Coronary artery (tissue), 2 donors: ENCODE data around the gene KCNK13.

Experiments used
- DNase-seq: peaks from one replicate; pipeline ENCODE4 v3.0.0-alpha.2; 2017; ENCODE audit warnings: low spot score
- H3K27ac ChIP-seq, 2 donors: fragments of 200-600 bp; sonication (generic); one replicate each; pipeline ENCODE4 v1.5.1; 2016 to 2019
- H3K4me3 ChIP-seq: fragments of 200-600 bp; sonication (generic); 2 replicates; pipeline ENCODE4 v1.5.1; 2016; ENCODE audit warnings: mild to moderate bottlenecking, moderate library complexity
- CTCF ChIP-seq: fragments of 200-600 bp; sonication (generic); IDR thresholded peaks from one replicate; pipeline ENCODE4 v1.5.1; 2019; ENCODE audit warnings: antibody characterized with exemption

KCNK13 gene

GRCh38 chr14:90153429-90153828 is 91.6 kb downstream of the KCNK13 start:
- DNase-seq, result no peak
- no peak for TF ChIP-seq CTCF
- Histone ChIP-seq H3K4me3 (no peak overlapping the region), H3K27ac (no peak overlapping the region)

- TF ChIP-seq CTCF, result no peak
- Histone ChIP-seq H3K27ac (no peak overlapping the region), H3K4me3 (no peak overlapping the region)
- DNase-seq, result no peak
Measured at GRCh38 chr14:90154110-90154509, 92.3 kb downstream of the KCNK13 start.

GRCh38 chr14:90159146-90159545 is 97.4 kb downstream of the KCNK13 start:
- Histone ChIP-seq H3K27ac (no peak overlapping the region), H3K4me3 (no peak overlapping the region)
- no peak for TF ChIP-seq CTCF
- no peak for DNase-seq

- no peak for TF ChIP-seq CTCF
- H3K27ac ChIP-seq, result no peak overlapping the region
Measured at GRCh38 chr14:90159688-90160087, 97.9 kb downstream of the KCNK13 start.

GRCh38 chr14:90161129-90161528 is 99.3 kb downstream of the KCNK13 start:
- H3K27ac ChIP-seq, result no peak overlapping the region
- no peak for DNase-seq
- no peak for TF ChIP-seq CTCF
- no peak overlapping the region for H3K4me3 ChIP-seq

More at GRCh38 chr14:90159688-90160087, 97.9 kb downstream of the KCNK13 start:
- H3K4me3 ChIP-seq, result no peak overlapping the region
- no peak for DNase-seq

DNA sequence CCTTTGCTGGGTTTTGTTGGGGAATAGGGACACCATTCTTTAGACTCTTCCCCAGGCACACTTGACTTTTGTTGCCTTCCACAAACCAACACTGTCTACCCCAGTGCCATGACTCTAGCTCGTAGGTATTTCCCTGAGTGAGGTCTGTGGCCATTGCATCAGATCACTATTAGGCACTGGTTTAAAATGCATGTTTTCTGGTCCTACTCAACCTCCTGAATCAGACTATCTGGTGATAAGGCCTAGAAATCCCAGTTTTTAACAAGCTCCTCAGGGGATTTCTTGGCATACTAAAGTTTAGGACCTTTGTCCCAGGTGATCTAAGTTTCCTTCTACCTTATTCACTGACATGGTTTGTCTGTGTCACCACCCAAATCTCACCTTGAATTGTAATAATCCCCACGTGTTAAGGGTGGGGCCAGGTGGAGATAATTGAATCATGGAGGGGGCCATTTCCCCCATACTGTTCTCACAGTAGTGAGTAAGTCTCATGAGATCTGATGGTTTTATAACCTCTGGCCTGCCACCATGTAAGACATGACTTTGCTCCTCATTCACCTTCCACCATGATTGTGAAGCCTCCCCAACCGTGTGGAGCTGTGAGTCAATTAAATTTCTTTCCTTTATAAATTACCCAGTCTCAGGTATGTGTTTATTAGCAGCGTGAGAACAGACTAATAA is 106.8 kb downstream of the KCNK13 start:
- no peak overlapping the region for H3K4me3 ChIP-seq
- no peak for DNase-seq
- H3K27ac ChIP-seq, result no peak overlapping the region
- no peak for TF ChIP-seq CTCF

DNA sequence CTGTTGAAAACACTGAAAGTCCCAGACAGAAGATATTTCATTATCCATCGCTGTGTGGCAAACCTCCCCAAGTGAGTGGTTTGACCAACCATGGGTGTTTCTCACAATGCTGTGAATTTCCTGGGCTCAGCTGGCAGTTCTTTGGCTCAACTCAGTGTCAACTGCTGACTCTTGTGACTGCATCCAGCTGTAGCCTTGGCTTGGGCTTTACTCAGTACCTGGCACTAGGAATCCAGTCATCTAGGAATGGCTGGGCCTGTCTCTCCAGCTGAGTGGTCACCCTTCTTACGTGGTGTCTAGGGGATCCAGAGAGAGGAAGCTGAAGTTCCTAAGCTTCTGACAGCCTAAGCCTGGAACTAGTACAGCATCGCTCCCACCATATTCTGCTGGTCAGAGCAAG is 113.8 kb downstream of the KCNK13 start:
- TF ChIP-seq CTCF, result no peak
- H3K27ac ChIP-seq, result no peak overlapping the region
- no peak overlapping the region for H3K4me3 ChIP-seq
- DNase-seq, result no peak
